Fibroblast of mammary gland (primary cell): ENCODE data around the gene PLXNA4.

ENCODE experiments used
- DNase-seq: peaks from one replicate; pipeline ENCODE4 v3.0.0-alpha.2; 2010; ENCODE audit warnings: low read depth
- H3K4me3 ChIP-seq: 2 replicates; pipeline ENCODE4 v1.5.1; 2011; ENCODE audit warnings: low read depth, mild to moderate bottlenecking, low read length, moderate library complexity; ENCODE audit not compliant: control insufficient read depth
- TF ChIP-seq, protein P1 (sequence below): conservative IDR thresholded peaks from 2 replicates; pipeline ENCODE4 v1.5.1; 2011; ENCODE audit warnings: low read depth, low read length, inconsistent platforms; ENCODE audit not compliant: control insufficient read depth, insufficient read depth

Gene PLXNA4

DNA sequence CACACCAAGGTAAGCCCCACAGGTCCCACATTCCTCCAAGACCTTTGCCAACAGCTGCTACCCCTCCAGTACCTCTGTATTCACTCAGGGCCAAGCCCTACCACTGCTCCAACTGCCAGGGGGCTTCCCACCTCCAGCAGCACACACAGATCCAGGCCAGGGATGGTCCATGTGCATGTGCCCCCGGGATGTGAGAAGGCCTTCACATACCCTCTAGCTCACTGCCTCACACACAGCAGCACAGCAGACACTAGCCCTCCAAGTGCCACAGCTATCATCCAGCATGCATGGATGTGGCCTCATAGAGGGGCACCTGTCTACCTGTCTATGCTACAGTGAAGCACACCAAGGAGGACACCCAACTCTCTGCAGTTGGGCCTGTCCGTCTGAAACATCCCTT lies 488.8 kb downstream of the PLXNA4 start:
- DNase-seq: no peak
- no peak overlapping the region for H3K4me3 ChIP-seq
- TF ChIP-seq, protein P1, sequence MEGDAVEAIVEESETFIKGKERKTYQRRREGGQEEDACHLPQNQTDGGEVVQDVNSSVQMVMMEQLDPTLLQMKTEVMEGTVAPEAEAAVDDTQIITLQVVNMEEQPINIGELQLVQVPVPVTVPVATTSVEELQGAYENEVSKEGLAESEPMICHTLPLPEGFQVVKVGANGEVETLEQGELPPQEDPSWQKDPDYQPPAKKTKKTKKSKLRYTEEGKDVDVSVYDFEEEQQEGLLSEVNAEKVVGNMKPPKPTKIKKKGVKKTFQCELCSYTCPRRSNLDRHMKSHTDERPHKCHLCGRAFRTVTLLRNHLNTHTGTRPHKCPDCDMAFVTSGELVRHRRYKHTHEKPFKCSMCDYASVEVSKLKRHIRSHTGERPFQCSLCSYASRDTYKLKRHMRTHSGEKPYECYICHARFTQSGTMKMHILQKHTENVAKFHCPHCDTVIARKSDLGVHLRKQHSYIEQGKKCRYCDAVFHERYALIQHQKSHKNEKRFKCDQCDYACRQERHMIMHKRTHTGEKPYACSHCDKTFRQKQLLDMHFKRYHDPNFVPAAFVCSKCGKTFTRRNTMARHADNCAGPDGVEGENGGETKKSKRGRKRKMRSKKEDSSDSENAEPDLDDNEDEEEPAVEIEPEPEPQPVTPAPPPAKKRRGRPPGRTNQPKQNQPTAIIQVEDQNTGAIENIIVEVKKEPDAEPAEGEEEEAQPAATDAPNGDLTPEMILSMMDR: no peak

DNA sequence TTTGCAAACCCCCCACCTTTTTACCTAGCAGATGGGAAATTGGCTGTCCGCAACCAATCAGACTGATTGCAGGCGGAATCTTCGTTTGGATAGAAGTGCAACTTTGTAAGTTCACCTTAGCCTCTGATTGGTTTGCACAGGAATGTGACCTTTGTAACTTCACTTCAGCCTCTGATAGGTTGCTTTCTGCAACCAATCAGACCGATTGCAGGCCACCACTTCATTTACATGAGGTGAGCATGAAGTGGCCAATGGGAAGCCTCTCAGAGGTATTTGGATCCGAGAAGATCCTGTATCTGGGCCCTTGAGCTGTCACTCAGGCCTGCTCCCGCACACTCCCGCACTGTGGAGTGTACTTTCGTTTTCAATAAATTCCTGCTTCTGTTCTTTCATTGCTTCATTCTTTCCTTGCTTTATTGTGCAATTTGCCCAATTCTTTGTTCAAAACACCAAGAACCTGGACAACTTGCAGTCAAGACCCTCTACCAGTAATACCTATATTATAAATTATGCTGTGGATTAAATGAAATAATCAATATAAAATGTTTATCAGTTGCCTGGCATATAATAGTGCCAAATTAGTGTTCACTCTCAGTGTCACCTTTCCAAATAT lies 491.4 kb downstream of the PLXNA4 start:
- no peak overlapping the region for H3K4me3 ChIP-seq
- TF ChIP-seq, protein P1: no peak
- DNase-seq: peak; percentile 15

- no peak overlapping the region for H3K4me3 ChIP-seq
- TF ChIP-seq, protein P1: no peak
- DNase-seq: no peak
Measured at GRCh38 chr7:132083537-132084123, 492.6 kb downstream of the PLXNA4 start.

GRCh38 chr7:132083126-132083525 lies 493.1 kb downstream of the PLXNA4 start:
- no peak overlapping the region for H3K4me3 ChIP-seq
- TF ChIP-seq, protein P1: no peak
- no peak for DNase-seq

DNA sequence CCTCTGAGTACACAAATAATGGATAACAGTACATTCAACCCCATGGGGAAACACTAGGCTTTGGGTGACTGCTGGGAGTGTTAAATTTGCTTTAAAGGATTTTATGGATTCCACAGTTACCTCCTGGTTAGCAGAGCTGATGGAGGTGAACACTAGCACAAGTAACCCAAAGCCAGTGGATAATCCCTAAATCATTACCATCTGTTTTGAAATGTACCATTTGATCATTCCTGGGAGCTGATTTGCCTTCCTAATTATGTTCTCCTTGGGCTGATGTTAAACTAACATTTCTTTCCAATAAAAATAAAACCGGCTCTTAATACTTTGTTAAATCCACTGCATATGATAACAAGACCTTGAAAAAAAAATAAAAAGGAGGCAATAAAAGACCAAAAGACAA lies 493.9 kb downstream of the PLXNA4 start:
- H3K4me3 ChIP-seq: no peak overlapping the region
- TF ChIP-seq, protein P1: no peak
- peak; percentile 24 for DNase-seq

DNA sequence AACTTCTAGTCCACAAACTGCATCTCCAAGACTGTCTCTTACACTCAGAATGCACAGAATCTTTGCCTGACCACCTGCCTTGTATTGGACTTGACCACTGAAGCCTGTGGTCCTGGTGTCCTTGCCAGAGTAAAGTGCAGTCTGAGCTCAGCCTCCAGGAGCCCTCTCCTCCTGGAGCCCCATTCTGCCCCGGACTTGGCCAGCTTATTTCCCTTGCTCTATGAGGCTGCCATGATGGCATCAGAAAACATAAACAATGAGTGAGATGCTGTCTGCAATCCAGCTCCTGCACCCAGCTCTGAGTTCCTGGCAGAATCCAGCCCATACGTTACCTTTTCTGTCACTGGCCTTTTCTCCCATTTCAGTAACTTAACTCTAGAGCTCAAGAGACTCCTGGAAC lies 494.6 kb downstream of the PLXNA4 start:
- H3K4me3 ChIP-seq: no peak overlapping the region
- no peak for DNase-seq
- TF ChIP-seq, protein P1: no peak

- peak; percentile 87 for DNase-seq
Measured at GRCh38 chr7:132080967-132081668, 495.2 kb downstream of the PLXNA4 start.

More at GRCh38 chr7:132080967-132081668, 495.2 kb downstream of the PLXNA4 start:
- TF ChIP-seq, protein P1: no peak
- no peak overlapping the region for H3K4me3 ChIP-seq
